GM23338 (cell line): ENCODE measurements around the gene BMPR1B.

Experiments used
- EZH2 ChIP-seq: fragments of 200-600 bp; sonication (generic); IDR thresholded peaks from one replicate; pipeline ENCODE4 v1.8.0; 2017; ENCODE audit warnings: antibody characterized with exemption, mild to moderate bottlenecking, low read depth; ENCODE audit not compliant: unreplicated experiment
- TF ChIP-seq, protein P1 (sequence below), 2 experiments: fragments of 200-600 bp in 1 of 2; sonication (generic) in 1 of 2; conservative IDR thresholded peaks; 2 replicates each; pipeline versions ENCODE4 v1.5.1 to v1.6.1; 2016 to 2017; ENCODE audit warnings: antibody characterized with exemption in 2 of 2, low read depth in 2 of 2, mild to moderate bottlenecking in 2 of 2, moderate library complexity in 1 of 2

DNA sequence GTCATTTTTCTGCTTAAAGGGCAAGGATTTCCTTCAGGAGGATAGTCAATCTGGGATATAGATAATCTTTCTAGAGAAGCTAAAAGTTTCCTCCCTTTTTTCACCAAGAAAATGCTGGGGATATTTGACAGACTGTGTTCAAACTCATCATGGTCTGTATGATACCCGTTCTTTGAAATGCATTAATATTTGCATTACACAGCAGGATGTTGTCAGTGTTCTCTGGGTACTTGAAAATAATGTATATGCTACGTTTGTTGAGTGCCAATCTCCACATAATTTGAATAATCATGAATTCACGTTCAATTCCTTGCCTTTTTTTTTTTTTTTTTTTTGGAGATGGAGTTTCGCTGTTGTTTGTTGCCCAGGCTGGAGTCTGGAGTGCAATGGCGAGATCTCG is 18.0 kb upstream of the BMPR1B start:
- TF ChIP-seq, protein P1, sequence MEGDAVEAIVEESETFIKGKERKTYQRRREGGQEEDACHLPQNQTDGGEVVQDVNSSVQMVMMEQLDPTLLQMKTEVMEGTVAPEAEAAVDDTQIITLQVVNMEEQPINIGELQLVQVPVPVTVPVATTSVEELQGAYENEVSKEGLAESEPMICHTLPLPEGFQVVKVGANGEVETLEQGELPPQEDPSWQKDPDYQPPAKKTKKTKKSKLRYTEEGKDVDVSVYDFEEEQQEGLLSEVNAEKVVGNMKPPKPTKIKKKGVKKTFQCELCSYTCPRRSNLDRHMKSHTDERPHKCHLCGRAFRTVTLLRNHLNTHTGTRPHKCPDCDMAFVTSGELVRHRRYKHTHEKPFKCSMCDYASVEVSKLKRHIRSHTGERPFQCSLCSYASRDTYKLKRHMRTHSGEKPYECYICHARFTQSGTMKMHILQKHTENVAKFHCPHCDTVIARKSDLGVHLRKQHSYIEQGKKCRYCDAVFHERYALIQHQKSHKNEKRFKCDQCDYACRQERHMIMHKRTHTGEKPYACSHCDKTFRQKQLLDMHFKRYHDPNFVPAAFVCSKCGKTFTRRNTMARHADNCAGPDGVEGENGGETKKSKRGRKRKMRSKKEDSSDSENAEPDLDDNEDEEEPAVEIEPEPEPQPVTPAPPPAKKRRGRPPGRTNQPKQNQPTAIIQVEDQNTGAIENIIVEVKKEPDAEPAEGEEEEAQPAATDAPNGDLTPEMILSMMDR (conservative IDR thresholded peaks at IDR 0.05; ENCODE audit: low read depth in 2 of 2) = no peak
- no peak for TF ChIP-seq EZH2
